Pancreas (tissue), 10 donors: Measurements from ENCODE around the gene C12orf42. TPM values are rescaled to one million over a fixed set of nuclear protein-coding genes. Genes with fewer than 3 reads are reported as not detected.

Source experiments
- ATAC-seq, 4 donors: fragments of 200-7000 bp; cut with Tn5 transposase; one replicate each; pipeline versions ENCODE4 v1.8.0 to v1.9.1; 2020; ENCODE audit warnings: mild to moderate bottlenecking in 4 of 4, moderate library complexity in 4 of 4
- DNase-seq, 6 donors: peaks; one replicate each; pipeline ENCODE4 v3.0.0-alpha.2; 2020
- FAIRE-seq: peaks from 2 replicates; lab custom pipeline; 2012; peaks lifted over from hg19 to GRCh38; lab: Jason Lieb, UNC
- H3K27ac ChIP-seq, 4 donors: fragments of 200-600 bp; sonication (generic); 1 replicate in 3 of 4; 2 replicates in 1 of 4; pipeline versions ENCODE4 v1.5.0 to v1.8.0; 2020
- H3K27me3 ChIP-seq, 4 donors: fragments of 200-600 bp; one replicate each; pipeline ENCODE4 v1.8.0; 2021
- H3K36me3 ChIP-seq, 3 donors: fragments of 200-600 bp; sonication (generic) in 1 of 3; one replicate each; pipeline versions ENCODE4 v1.5.0 to v1.8.0; 2020 to 2021
- H3K4me1 ChIP-seq, 3 donors: fragments of 200-600 bp; one replicate each; pipeline ENCODE4 v1.8.0; 2021
- H3K4me3 ChIP-seq, 4 donors: fragments of 200-600 bp; sonication (generic) in 2 of 4; one replicate each; pipeline versions ENCODE4 v1.5.0 to v1.8.0; 2020 to 2021
- H3K9me3 ChIP-seq, 4 donors: fragments of 200-600 bp; one replicate each; pipeline ENCODE4 v1.8.0; 2021
- CTCF ChIP-seq, 4 donors: fragments of 200-600 bp; sonication (generic) in 3 of 4; IDR thresholded peaks; one replicate each; pipeline versions ENCODE4 v1.5.0 to v1.8.0; 2021; ENCODE audit warnings: antibody characterized with exemption in 4 of 4
- WGBS, 2 donors: extraction: QIAGEN DNeasy Blood & Tissue Kit; methylation state at CpG; one replicate each; pipeline ENCODE4 v1.1.7; 2013; 5-methylcytosine and 5-hydroxymethylcytosine counted together
- intact Hi-C, 3 donors: fragments of 100-400 bp; cut with DNase I; formaldehyde crosslinking; loops; one replicate each; pipeline versions ENCODE4 v1.11.1 to v1.14.2; 2022
- polyA plus RNA-seq, 2 donors: library from polyadenylated mRNA; stranded (reverse); fragments of 200-250 nt; gene quantifications; one replicate each; pipeline ENCODE4 v1.2.3, GENCODE V29; 2013
- total RNA-seq, 6 donors: library from RNA; stranded (reverse); fragmentation: NEBNext Ultra II Directional in 4 of 6; extraction: Animal tissue kit (Norgen Biotek cat#: 25700) in 4 of 6; gene quantifications; one replicate each; pipeline versions ENCODE4 v1.2.1 to v1.2.4, GENCODE V29; 2021 to 2023
- donor health status: healthy with polysubstance abuse.
- donor health status: DM: no; HTN: no; CAD: no; lungs with moderate emphysema.
- donor health status: DM: no; HTN: no; CAD: no.
- donor health status: control.
- donor health status: control.
- donor health status: Bipolar disorder and iron deficiency.
- donor health status: DM: yes; HTN: yes; CAD: no.
- donor health status: DM: no; HTN: no; CAD: no.
- donor health status: DM: no; HTN: no; CAD: no.
- donor health status: DM: yes; HTN: yes; CAD: no.

The C12orf42 gene
- total and polyA plus RNA-seq, 8 donors: not detected

GRCh38 chr12:103278329-103278728 is 217.4 kb downstream of the C12orf42 start:
- no peaks in the 10 kb centered on the region for H3K9me3 ChIP-seq
- H3K4me3 ChIP-seq: no peak overlapping the region
- intact Hi-C loops: no loop called here
- H3K27ac ChIP-seq: no peak overlapping the region
- TF ChIP-seq CTCF (IDR thresholded peaks at IDR 0.05): no peak
- no peak for ATAC-seq
- FAIRE-seq: no peak
- no peaks in the 10 kb centered on the region for H3K4me1 ChIP-seq
- H3K27me3 ChIP-seq: peaks cover 0 to 3% (median 0%) of the 10 kb centered on the region in 4 donors
- DNase-seq: peak in 1 of 6 donors; percentile 23
- 41 to 57% methylated on average over 3 of the region's 3 CpGs for WGBS, 2 donors
- no peaks in the 10 kb centered on the region for H3K36me3 ChIP-seq

- WGBS, 2 donors: 58 to 61% methylated on average over 3 of the region's 3 CpGs
- intact Hi-C loops: no loop called here
- no peak for ATAC-seq
- TF ChIP-seq CTCF (IDR thresholded peaks at IDR 0.05): no peak
- Histone ChIP-seq H3K36me3 (no peaks in the 10 kb centered on the region), H3K9me3 (no peaks in the 10 kb centered on the region), H3K4me1 (no peaks in the 10 kb centered on the region), H3K27me3 (peaks cover 0 to 3% (median 0%) of the 10 kb centered on the region in 4 donors), H3K27ac (no peak overlapping the region), H3K4me3 (no peak overlapping the region)
- no peak for DNase-seq
- no peak for FAIRE-seq
Measured at GRCh38 chr12:103273645-103274044, 222.1 kb downstream of the C12orf42 start.

GRCh38 chr12:103272949-103273348 is 222.8 kb downstream of the C12orf42 start:
- H3K36me3 ChIP-seq: no peaks in the 10 kb centered on the region
- TF ChIP-seq CTCF (IDR thresholded peaks at IDR 0.05): no peak
- intact Hi-C loops: no loop called here
- FAIRE-seq: no peak
- H3K9me3 ChIP-seq: no peaks in the 10 kb centered on the region
- no peaks in the 10 kb centered on the region for H3K4me1 ChIP-seq
- WGBS, 2 donors: 72 to 83% methylated on average over 1 of the region's 1 CpG
- no peak overlapping the region for H3K4me3 ChIP-seq
- no peak overlapping the region for H3K27ac ChIP-seq
- no peak for ATAC-seq
- no peak for DNase-seq
- H3K27me3 ChIP-seq: peaks cover 0 to 3% (median under 1%) of the 10 kb centered on the region in 4 donors

DNA sequence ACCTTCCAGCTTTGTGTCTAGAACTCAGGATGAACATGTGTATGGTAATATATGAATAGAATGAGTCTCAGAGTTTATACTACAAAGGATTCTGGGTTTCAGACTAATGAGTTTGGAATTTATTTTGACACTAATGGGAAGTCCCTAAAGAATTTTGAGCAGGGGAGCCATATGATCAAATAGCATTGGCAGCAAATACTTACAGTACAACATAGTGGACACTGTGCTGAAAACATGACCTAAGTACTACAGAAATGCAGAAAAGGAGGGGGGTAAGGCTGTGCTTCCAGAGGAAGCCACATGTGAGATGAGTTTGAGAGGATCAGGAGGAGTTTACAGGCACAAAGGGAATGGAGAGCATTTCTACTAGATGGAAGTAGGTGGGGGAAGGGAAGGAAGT is 225.8 kb downstream of the C12orf42 start:
- no peak for ATAC-seq
- no peak for FAIRE-seq

More for the DNA sequence above, 225.8 kb downstream of the C12orf42 start:
- peaks cover 0 to 4% (median 0%) of the 10 kb centered on the region in 4 donors for H3K27me3 ChIP-seq
- TF ChIP-seq CTCF (IDR thresholded peaks at IDR 0.05): no peak
- no peaks in the 10 kb centered on the region for H3K4me1 ChIP-seq
- no peak overlapping the region for H3K4me3 ChIP-seq
- intact Hi-C loops: no loop called here
- no peak overlapping the region for H3K27ac ChIP-seq
- no peaks in the 10 kb centered on the region for H3K9me3 ChIP-seq
- no peak for DNase-seq
- H3K36me3 ChIP-seq: no peaks in the 10 kb centered on the region
